GM19025 (cell line): Measurements from ENCODE around the gene FSCN2.
"Not testable (repeated sequence)": the region's sequence is repeated elsewhere in the genome, so short reads cannot be mapped to it uniquely, and the experiment has no call there.

Experiments used
- ATAC-seq: cut with Tn5 transposase; IDR thresholded peaks from one replicate; pipeline ENCODE4 v1.9.1; 2021; ENCODE audit warnings: mild to moderate bottlenecking, low read depth, moderate library complexity; ENCODE audit not compliant: unreplicated experiment

Gene FSCN2

DNA sequence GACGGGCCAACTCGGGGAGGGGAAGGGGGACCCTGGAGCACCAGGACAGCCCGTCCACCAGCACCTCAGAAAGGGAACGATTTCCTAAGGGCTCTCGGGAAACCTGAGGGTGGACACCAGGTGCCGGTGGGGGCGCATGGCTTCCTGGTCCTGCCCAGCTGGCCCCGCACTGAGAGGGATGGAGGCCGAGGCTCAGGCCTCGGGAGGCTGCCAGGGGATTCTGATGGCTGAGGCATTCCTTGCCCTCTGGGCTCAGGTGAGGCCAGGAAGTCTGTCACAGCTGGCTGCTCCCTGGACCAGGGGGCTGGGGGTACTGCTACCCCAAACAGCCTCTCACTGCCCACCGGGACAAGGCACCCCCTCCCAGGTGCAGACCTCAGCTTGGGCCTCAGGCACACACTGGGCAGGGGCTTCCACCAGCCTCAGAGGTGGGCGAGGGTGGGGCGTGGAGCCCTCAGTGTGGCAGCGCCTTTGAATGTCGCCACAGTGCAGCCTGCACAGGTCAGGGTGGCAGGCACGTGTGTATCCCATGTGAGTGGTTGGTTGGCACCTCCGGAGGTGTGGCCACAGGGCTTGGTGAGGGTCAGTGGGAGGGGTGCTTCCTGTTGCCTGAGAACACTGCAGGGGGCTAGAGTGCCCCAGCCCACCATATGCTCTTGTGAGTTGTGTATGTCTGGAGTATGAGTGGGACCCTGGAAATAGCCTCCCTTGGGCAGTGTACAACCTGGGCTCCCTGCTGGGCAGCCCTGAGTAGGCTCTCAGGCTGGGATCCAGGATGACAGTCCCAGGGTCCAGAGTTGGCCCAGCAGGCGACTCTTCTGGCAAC lies 3.9 kb upstream of the FSCN2 start:
- no peak for ATAC-seq

GRCh38 chr17:81524865-81525159 lies 3.4 kb upstream of the FSCN2 start:
- ATAC-seq, result no peak

GRCh38 chr17:81526662-81527571 lies 1.3 kb upstream of the FSCN2 start:
- ATAC-seq, result no peak

- no peak for ATAC-seq
Observed at GRCh38 chr17:81528384-81528650, 140 bp downstream of the FSCN2 start.

DNA sequence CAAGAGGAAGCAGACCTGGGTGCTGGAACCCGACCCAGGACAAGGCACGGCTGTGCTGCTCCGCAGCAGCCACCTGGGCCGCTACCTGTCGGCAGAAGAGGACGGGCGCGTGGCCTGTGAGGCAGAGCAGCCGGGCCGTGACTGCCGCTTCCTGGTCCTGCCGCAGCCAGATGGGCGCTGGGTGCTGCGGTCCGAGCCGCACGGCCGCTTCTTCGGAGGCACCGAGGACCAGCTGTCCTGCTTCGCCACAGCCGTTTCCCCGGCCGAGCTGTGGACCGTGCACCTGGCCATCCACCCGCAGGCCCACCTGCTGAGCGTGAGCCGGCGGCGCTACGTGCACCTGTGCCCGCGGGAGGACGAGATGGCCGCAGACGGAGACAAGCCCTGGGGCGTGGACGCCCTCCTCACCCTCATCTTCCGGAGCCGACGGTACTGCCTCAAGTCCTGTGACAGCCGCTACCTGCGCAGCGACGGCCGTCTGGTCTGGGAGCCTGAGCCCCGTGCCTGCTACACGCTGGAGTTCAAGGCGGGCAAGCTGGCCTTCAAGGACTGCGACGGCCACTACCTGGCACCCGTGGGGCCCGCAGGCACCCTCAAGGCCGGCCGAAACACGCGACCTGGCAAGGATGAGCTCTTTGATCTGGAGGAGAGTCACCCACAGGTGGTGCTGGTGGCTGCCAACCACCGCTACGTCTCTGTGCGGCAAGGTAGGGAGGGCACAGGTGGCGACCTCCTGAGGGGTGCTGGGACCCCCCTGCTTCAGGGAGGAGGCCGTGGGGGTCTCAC lies 667 bp downstream of the FSCN2 start:
- ATAC-seq, result no peak

DNA sequence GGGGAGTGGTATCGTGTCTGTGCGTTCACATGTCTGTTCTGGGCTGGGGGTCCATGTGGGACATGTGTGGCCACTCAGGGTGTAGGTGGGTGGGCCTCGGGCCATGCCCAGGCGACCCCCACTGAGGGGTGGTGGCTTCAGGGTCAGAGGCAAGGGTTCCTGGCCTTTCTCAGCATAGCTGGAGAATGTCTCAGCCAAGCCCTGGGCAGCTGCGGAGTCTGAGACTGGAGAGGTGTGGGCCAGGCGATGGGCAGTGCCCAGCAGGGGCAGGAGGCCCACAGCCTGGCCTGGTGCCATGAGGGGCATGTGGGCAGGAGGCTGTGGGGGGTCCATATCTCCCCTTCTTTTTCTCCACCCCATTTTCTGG lies 1.2 kb downstream of the FSCN2 start:
- no peak for ATAC-seq

DNA sequence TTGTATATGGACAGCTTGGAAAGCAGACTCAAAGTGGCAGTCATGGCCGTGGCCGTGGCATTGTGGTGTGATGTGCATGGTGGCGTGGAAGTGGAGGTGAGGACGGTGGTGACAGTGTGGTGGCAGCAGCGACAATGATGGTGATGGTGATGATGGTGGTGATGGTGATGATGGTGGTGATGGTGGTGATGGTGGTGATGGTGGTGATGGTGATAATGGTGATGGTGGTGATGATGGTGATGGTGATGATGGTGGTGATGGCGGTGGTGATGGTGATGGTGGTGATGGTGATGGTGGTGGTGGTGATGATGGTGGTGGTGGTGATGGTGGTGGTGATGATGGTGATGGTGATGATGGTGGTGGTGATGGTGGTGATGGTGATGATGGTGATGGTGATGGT lies 2.8 kb downstream of the FSCN2 start:
- ATAC-seq, result not testable (repeated sequence)

DNA sequence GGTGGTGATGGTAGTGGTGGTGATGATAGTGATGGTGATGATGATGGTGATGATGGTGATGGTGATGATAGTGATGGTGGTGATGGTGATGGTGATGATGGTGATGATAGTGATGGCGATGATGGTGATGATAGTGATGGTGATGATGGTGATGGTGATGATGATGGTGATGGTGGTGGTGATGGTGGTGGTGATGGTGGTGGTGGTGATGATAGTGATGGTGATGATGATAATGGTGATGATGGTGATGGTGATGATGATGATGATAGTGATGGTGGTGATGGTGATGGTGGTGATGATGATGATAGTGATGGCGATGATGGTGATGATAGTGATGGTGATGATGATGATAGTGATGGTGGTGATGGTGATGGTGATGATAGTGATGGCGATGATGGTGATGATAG lies 3.8 kb downstream of the FSCN2 start:
- ATAC-seq, result not testable (repeated sequence)

GRCh38 chr17:81532490-81533287 lies 4.5 kb downstream of the FSCN2 start:
- no peak for ATAC-seq

- no peak for ATAC-seq
Observed at GRCh38 chr17:81533339-81534141, 5.4 kb downstream of the FSCN2 start.

GRCh38 chr17:81534157-81535006 lies 6.2 kb downstream of the FSCN2 start:
- no peak for ATAC-seq

GRCh38 chr17:81535007-81535328 lies 6.8 kb downstream of the FSCN2 start:
- ATAC-seq, result no peak

GRCh38 chr17:81535480-81536298 lies 7.5 kb downstream of the FSCN2 start:
- no peak for ATAC-seq

DNA sequence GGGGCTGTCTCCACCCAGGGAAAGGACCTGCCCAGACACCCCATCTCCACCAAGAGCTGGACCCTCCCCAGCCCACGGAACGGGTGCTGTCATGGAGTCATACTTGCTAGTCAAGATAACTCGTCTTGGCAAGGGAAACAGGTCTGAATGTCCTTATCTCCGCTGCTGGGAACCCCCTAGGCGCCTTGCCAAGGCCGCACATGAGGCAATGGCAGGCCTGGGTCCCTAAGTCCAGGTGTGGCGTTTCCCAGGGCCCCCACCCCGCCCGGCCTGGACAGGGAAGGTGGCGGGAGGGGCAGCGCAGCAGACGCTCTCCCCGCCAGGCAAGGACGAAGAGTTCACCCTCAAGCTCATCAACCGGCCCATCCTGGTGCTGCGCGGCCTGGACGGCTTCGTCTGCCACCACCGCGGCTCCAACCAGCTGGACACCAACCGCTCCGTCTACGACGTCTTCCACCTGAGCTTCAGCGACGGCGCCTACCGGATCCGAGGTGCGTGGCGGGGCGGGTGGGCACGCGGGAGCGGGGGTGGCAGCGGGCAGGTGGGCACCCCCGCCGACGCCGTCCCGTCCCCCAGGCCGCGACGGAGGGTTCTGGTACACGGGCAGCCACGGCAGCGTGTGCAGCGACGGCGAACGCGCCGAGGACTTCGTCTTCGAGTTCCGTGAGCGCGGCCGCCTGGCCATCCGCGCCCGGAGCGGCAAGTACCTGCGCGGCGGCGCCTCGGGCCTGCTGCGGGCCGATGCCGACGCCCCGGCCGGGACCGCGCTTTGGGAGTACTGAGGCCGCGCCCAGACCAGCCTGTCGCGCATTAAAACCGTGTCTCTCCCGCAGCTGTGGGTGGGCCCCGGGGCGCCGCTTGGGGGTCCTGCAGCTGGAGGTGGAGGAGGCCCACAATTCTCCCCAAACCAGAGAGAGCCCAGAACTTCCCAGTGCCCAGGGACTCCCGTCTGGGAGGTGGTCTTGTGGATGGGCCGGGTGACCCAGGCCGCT lies 8.4 kb downstream of the FSCN2 start:
- no peak for ATAC-seq

- no peak for ATAC-seq
Observed at GRCh38 chr17:81537343-81537855, 9.2 kb downstream of the FSCN2 start.

DNA sequence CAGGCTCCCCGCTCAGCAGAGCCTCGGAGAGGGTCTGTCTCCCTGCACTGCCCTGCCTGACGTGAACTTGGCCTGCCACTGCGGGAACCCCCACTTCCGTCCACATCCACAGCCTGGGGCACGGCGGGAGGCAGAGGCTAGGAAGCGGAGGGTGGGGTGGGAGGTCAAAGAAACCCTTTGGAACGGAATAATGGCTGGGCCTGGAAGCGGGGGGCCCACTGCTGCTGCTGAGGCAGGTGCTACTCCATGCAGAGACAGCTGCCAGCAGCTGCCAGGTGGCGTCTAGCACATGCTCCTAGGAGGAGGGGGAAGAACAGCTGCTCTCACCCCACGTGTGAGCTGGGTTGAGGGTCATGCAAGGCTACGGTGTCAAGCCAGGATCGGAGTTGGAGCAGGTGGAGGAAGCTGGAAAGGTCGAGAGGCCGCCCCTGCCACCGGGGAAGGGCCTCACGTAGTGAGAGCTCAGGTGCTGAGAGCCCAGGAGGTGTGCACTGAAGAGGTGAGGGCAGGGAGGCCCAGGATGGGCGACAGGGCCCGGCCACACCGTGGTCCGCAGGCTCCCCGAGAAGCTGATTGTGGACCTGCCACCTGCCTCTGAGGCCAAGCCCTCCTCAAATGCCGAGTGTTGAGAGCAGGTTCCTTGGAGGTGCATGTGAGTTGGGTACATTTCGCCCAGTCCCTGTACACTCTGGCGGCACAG lies 9.8 kb downstream of the FSCN2 start:
- ATAC-seq, result no peak
